SK-N-MC (cell line): ENCODE measurements around the gene NSD1.

Experiments used
- EZH2 ChIP-seq: fragments of 200-600 bp; sonication (generic); IDR thresholded peaks from one replicate; pipeline ENCODE4 v1.6.1; 2017; ENCODE audit warnings: antibody characterized with exemption
- FOXP2 ChIP-seq: optimal IDR thresholded peaks from 2 replicates; pipeline ENCODE3; 2011; ENCODE audit warnings: mild to moderate bottlenecking, moderate library complexity; ENCODE audit not compliant: insufficient read depth; ENCODE audit errors: extremely low read length, control extremely low read depth
- POLR2AphosphoS5 ChIP-seq: IDR thresholded peaks from 2 replicates; pipeline ENCODE4 v1.6.1; 2012; ENCODE audit warnings: mild to moderate bottlenecking, low read depth, low read length, borderline replicate concordance

GRCh38 chr5:177330991-177331842 lies 197.6 kb downstream of the NSD1 start:
- no peak for TF ChIP-seq EZH2
- TF ChIP-seq POLR2AphosphoS5 = no peak
- no peak for TF ChIP-seq FOXP2
